ENCODE measurements around the gene NR0B2. TPM values are rescaled to one million over a fixed set of nuclear protein-coding genes. Genes with fewer than 3 reads are reported as not detected.

NR0B2 gene
- total and polyA plus RNA-seq, 2 of the 13 experiments (the other 11 are each of a cell fraction or from before 2014, with no cell fraction given): 72.5 to 133 TPM

- TF ChIP-seq ATF5 (CRISPR knock-in tag; IDR thresholded peaks at IDR 0.05; ENCODE audit: low read depth) (no peak), KDM3A (CRISPR knock-in tag; IDR thresholded peaks at IDR 0.05; ENCODE audit: low read depth) (no peak), ZNF337 (CRISPR knock-in tag; IDR thresholded peaks at IDR 0.05; ENCODE audit: borderline replicate concordance, low read depth) (no peak), HHEX (CRISPR knock-in tag; IDR thresholded peaks at IDR 0.05) (peak; percentile 66; the same call in 1 of the 2 replicates), MZF1 (CRISPR knock-in tag; IDR thresholded peaks at IDR 0.05; ENCODE audit: borderline replicate concordance) (peak; percentile 26; the same call in 1 of the 2 replicates), ATF7-NPFF (CRISPR knock-in tag; IDR thresholded peaks at IDR 0.05; ENCODE audit: low read depth) (peak; percentile 60), ZNF704 (CRISPR knock-in tag; IDR thresholded peaks at IDR 0.05; ENCODE audit: borderline replicate concordance) (no peak), NBN (conservative IDR thresholded peaks at IDR 0.05) (no peak), ZSCAN21 (CRISPR knock-in tag; IDR thresholded peaks at IDR 0.05; ENCODE audit: borderline replicate concordance) (no peak; the same call in 1 of the 2 replicates)
- TF ChIP-seq, protein P1, sequence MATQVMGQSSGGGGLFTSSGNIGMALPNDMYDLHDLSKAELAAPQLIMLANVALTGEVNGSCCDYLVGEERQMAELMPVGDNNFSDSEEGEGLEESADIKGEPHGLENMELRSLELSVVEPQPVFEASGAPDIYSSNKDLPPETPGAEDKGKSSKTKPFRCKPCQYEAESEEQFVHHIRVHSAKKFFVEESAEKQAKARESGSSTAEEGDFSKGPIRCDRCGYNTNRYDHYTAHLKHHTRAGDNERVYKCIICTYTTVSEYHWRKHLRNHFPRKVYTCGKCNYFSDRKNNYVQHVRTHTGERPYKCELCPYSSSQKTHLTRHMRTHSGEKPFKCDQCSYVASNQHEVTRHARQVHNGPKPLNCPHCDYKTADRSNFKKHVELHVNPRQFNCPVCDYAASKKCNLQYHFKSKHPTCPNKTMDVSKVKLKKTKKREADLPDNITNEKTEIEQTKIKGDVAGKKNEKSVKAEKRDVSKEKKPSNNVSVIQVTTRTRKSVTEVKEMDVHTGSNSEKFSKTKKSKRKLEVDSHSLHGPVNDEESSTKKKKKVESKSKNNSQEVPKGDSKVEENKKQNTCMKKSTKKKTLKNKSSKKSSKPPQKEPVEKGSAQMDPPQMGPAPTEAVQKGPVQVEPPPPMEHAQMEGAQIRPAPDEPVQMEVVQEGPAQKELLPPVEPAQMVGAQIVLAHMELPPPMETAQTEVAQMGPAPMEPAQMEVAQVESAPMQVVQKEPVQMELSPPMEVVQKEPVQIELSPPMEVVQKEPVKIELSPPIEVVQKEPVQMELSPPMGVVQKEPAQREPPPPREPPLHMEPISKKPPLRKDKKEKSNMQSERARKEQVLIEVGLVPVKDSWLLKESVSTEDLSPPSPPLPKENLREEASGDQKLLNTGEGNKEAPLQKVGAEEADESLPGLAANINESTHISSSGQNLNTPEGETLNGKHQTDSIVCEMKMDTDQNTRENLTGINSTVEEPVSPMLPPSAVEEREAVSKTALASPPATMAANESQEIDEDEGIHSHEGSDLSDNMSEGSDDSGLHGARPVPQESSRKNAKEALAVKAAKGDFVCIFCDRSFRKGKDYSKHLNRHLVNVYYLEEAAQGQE (IDR thresholded peaks at IDR 0.05; ENCODE audit: borderline replicate concordance in 1 of 2, low read depth in 1 of 2, low read length in 2 of 2): peak in 1 of 2 experiments; percentile 65; a peak in 1 of 4 replicates
- TF ChIP-seq, protein P2, sequence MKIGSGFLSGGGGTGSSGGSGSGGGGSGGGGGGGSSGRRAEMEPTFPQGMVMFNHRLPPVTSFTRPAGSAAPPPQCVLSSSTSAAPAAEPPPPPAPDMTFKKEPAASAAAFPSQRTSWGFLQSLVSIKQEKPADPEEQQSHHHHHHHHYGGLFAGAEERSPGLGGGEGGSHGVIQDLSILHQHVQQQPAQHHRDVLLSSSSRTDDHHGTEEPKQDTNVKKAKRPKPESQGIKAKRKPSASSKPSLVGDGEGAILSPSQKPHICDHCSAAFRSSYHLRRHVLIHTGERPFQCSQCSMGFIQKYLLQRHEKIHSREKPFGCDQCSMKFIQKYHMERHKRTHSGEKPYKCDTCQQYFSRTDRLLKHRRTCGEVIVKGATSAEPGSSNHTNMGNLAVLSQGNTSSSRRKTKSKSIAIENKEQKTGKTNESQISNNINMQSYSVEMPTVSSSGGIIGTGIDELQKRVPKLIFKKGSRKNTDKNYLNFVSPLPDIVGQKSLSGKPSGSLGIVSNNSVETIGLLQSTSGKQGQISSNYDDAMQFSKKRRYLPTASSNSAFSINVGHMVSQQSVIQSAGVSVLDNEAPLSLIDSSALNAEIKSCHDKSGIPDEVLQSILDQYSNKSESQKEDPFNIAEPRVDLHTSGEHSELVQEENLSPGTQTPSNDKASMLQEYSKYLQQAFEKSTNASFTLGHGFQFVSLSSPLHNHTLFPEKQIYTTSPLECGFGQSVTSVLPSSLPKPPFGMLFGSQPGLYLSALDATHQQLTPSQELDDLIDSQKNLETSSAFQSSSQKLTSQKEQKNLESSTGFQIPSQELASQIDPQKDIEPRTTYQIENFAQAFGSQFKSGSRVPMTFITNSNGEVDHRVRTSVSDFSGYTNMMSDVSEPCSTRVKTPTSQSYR (CRISPR knock-in tag; IDR thresholded peaks at IDR 0.05; ENCODE audit: borderline replicate concordance): peak; percentile 70; the same call in 1 of the 2 replicates
- TF ChIP-seq, protein P3, sequence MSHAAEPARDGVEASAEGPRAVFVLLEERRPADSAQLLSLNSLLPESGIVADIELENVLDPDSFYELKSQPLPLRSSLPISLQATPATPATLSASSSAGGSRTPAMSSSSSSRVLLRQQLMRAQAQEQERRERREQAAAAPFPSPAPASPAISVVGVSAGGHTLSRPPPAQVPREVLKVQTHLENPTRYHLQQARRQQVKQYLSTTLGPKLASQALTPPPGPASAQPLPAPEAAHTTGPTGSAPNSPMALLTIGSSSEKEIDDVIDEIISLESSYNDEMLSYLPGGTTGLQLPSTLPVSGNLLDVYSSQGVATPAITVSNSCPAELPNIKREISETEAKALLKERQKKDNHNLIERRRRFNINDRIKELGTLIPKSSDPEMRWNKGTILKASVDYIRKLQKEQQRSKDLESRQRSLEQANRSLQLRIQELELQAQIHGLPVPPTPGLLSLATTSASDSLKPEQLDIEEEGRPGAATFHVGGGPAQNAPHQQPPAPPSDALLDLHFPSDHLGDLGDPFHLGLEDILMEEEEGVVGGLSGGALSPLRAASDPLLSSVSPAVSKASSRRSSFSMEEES (CRISPR knock-in tag; IDR thresholded peaks at IDR 0.05): peak; percentile 81
- TF ChIP-seq, protein P4, sequence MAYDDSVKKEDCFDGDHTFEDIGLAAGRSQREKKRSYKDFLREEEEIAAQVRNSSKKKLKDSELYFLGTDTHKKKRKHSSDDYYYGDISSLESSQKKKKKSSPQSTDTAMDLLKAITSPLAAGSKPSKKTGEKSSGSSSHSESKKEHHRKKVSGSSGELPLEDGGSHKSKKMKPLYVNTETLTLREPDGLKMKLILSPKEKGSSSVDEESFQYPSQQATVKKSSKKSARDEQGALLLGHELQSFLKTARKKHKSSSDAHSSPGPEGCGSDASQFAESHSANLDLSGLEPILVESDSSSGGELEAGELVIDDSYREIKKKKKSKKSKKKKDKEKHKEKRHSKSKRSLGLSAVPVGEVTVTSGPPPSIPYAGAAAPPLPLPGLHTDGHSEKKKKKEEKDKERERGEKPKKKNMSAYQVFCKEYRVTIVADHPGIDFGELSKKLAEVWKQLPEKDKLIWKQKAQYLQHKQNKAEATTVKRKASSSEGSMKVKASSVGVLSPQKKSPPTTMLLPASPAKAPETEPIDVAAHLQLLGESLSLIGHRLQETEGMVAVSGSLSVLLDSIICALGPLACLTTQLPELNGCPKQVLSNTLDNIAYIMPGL (CRISPR knock-in tag; IDR thresholded peaks at IDR 0.05; ENCODE audit: borderline replicate concordance in 1 of 2, low read depth in 1 of 2): peak; percentile 21 to 81; a peak in 2 of 4 replicates
Measured at GRCh38 chr1:26910343-26911160, 3.2 kb downstream of the NR0B2 start (continued).

All from HepG2 (cell line).